Glutamatergic neuron (in vitro differentiated cells): ENCODE measurements around the gene GPNMB. TPM values are rescaled to one million over a fixed set of nuclear protein-coding genes. Genes with fewer than 3 reads are reported as not detected.

Source experiments
- DNase-seq: peaks from one replicate; pipeline ENCODE4 v3.0.0; 2022
- H3K27ac Mint-ChIP-seq: one replicate; pipeline ENCODE4 v1.8.0; 2020; ENCODE audit warnings: mild to moderate bottlenecking, mixed read lengths, inconsistent platforms; ENCODE audit not compliant: unreplicated experiment
- H3K27me3 Mint-ChIP-seq: one replicate; pipeline ENCODE4 v1.8.0; 2020; ENCODE audit warnings: mild to moderate bottlenecking, moderate library complexity, mixed read lengths, inconsistent platforms; ENCODE audit not compliant: unreplicated experiment
- H3K36me3 Mint-ChIP-seq: one replicate; pipeline ENCODE4 v1.8.0; 2020; ENCODE audit warnings: mild to moderate bottlenecking, mixed read lengths, inconsistent platforms; ENCODE audit not compliant: unreplicated experiment
- H3K4me1 Mint-ChIP-seq: one replicate; pipeline ENCODE4 v1.8.0; 2020; ENCODE audit warnings: mild to moderate bottlenecking, low read depth, mixed read lengths, inconsistent platforms; ENCODE audit not compliant: unreplicated experiment
- H3K4me3 Mint-ChIP-seq: one replicate; pipeline ENCODE4 v1.8.0; 2020; ENCODE audit warnings: mild to moderate bottlenecking, mixed read lengths, inconsistent platforms; ENCODE audit not compliant: unreplicated experiment
- H3K9me3 Mint-ChIP-seq: one replicate; pipeline ENCODE4 v1.8.0; 2020; ENCODE audit warnings: mild to moderate bottlenecking, moderate library complexity, mixed read lengths, inconsistent platforms; ENCODE audit not compliant: unreplicated experiment
- CTCF ChIP-seq: fragments of 200-600 bp; sonication (generic); IDR thresholded peaks from one replicate; pipeline ENCODE4 v1.5.0; 2021; ENCODE audit not compliant: partially characterized antibody, unreplicated experiment
- total RNA-seq: library from RNA; stranded (reverse); fragmentation: NEBNext Ultra II Directional; extraction: Animal tissue kit (Norgen Biotek cat#: 25700); gene quantifications from one replicate; pipeline ENCODE4 v1.2.1, GENCODE V29; 2021; ENCODE audit not compliant: unreplicated experiment

The GPNMB gene
- total RNA-seq, 1 donor from 2014 or later = not detected

DNA sequence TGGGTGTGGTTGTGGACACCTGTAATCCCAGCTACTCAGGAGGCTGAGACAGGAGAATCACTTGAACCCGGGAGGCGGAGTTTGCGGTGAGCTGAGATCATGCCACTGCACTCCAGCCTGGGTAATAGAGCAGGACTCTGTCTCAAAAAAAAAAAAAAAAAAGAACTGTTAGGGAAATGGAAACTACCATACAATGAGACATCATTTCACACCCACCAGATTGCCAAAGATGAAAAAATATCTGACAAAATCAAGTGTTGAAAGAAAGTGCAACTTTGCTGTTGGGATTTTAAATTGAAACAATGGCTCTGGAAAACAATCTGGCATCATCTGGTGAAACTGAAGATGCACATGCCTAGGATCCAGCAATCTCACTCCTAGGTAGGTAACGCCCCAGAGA lies 36.5 kb downstream of the GPNMB start:
- TF ChIP-seq CTCF = no peak

GRCh38 chr7:23284871-23285270 lies 38.3 kb downstream of the GPNMB start:
- H3K27me3 Mint-ChIP-seq = no peaks in the 10 kb centered on the region
- H3K9me3 Mint-ChIP-seq = peaks cover 2% of the 10 kb centered on the region
- no peak overlapping the region for H3K4me3 Mint-ChIP-seq
- no peak for DNase-seq
- no peaks in the 10 kb centered on the region for H3K4me1 Mint-ChIP-seq
- H3K27ac Mint-ChIP-seq = no peak overlapping the region
- no peaks in the 10 kb centered on the region for H3K36me3 Mint-ChIP-seq
- TF ChIP-seq CTCF = no peak

More for the DNA sequence above, 36.5 kb downstream of the GPNMB start:
- no peak overlapping the region for H3K4me3 Mint-ChIP-seq
- H3K27ac Mint-ChIP-seq = no peak overlapping the region
- no peaks in the 10 kb centered on the region for H3K36me3 Mint-ChIP-seq
- no peak for DNase-seq
- H3K9me3 Mint-ChIP-seq = peaks cover 2% of the 10 kb centered on the region
- no peaks in the 10 kb centered on the region for H3K27me3 Mint-ChIP-seq
- no peaks in the 10 kb centered on the region for H3K4me1 Mint-ChIP-seq

DNA sequence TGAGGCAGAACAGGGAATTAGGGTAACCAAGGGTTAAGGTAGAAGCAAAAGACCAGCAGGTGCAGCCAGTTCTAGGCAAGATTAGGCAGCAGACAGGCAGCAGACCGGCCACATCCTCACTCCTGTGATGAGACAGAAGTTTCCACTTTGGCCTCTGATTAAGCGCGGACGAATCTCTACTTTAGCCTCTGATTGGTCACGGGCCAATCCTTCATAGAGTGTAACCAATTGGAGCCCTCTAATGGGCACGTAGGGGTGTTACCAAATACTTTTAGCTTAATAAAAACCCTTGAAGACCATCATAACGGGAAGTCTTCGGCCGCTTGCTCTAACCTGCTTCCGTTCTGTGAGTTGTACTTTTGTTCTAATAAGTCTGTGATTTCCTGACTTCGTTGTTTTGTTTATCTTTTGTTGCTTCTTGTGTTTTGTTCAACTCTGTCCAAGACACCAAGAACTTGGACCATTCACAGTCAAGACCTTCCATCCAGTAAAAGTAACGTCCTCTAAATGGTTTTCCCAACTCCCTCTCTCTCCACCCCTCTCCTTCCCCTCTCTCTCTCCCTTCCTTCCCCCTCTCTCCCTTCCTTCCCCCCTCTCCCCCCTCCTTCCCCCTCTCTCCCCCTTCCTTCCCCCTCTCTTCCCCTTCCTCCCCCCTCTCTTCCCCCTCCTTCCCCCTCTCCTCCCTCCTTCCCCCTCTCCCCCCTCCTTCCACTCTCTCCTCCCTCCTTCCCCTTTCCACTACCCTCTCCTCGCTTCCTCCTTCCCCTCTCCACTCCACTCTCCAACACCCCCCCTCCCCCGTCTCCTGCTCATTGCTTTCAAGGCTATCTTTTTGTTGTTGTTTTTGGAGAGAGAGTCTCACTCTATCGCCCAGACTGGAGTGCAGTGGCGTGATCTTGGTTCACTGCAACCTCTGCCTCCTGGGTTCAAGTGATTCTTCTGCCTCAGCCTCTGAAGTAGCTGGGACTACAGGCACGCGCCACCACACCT lies 39.4 kb downstream of the GPNMB start:
- Mint-ChIP-seq H3K9me3 (peaks cover 4% of the 10 kb centered on the region), H3K4me3 (no peak overlapping the region), H3K36me3 (no peaks in the 10 kb centered on the region), H3K27ac (no peak overlapping the region), H3K4me1 (no peaks in the 10 kb centered on the region), H3K27me3 (no peaks in the 10 kb centered on the region)
- DNase-seq = no peak
- no peak for TF ChIP-seq CTCF

GRCh38 chr7:23287612-23288011 lies 41.0 kb downstream of the GPNMB start:
- Mint-ChIP-seq H3K4me1 (no peaks in the 10 kb centered on the region), H3K27ac (no peak overlapping the region), H3K36me3 (no peaks in the 10 kb centered on the region), H3K9me3 (peaks cover 4% of the 10 kb centered on the region), H3K4me3 (no peak overlapping the region), H3K27me3 (no peaks in the 10 kb centered on the region)
- TF ChIP-seq CTCF = no peak
- DNase-seq = no peak

GRCh38 chr7:23290993-23291392 lies 44.4 kb downstream of the GPNMB start:
- Mint-ChIP-seq H3K4me1 (no peaks in the 10 kb centered on the region), H3K36me3 (no peaks in the 10 kb centered on the region), H3K27me3 (no peaks in the 10 kb centered on the region), H3K4me3 (no peak overlapping the region), H3K9me3 (peaks cover 2% of the 10 kb centered on the region), H3K27ac (no peak overlapping the region)
- DNase-seq = no peak
- no peak for TF ChIP-seq CTCF
